Measurements from ENCODE around the gene TBCD.

DNA sequence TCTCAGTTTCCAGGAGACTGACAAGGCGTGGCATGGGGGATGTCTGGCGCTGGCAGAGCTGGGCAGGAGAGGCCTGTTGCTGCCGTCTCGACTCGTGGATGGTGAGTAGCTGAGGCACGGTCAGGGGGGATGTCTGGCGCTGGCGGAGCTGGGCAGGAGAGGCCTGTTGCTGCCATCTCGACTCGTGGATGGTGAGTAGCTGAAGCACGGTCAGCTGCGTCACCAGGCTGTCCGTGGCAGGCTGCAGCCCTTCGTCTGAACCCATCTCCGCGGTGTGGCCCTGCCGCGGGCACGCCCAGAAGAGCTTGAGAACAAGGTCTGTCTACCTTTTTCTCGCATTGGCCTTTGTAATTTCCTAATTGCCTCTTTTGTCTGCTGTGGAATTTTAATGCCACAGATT lies 63.0 kb downstream of the TBCD start:
- no peak for TF ChIP-seq CTCF (IDR thresholded peaks at IDR 0.05)
- no peak for TF ChIP-seq POLR2A (IDR thresholded peaks at IDR 0.05)
- TF ChIP-seq POLR2AphosphoS5 (IDR thresholded peaks at IDR 0.05): no peak
